Activated naive CD4-positive, alpha-beta T cell treated with anti-CD3 and anti-CD28 coated beads for 36 hours (primary cell): ENCODE results near the gene SLC47A2. TPM values are rescaled to one million over a fixed set of nuclear protein-coding genes. Genes with fewer than 3 reads are reported as not detected.

Experiments used
- CTCF ChIA-PET: fragments of 350-600 bp; sonication (Branson Sonifier 250); formaldehyde crosslinking; loops from one replicate; lab custom pipeline; 2021; ENCODE audit warnings: antibody characterized with exemption; lab: Charles Lee
- DNase-seq: peaks from one replicate; pipeline ENCODE4 v3.0.0-alpha.2; 2020
- H3K27ac Mint-ChIP-seq: one replicate; pipeline ENCODE4 v1.8.0; 2021; ENCODE audit warnings: mild to moderate bottlenecking, mixed read lengths
- H3K27me3 Mint-ChIP-seq: one replicate; pipeline ENCODE4 v1.8.0; 2021; ENCODE audit warnings: low read depth, mixed read lengths
- H3K36me3 Mint-ChIP-seq: one replicate; pipeline ENCODE4 v1.8.0; 2021; ENCODE audit warnings: low read depth, mixed read lengths
- H3K4me1 Mint-ChIP-seq: one replicate; pipeline ENCODE4 v1.8.0; 2021; ENCODE audit warnings: low read depth, mixed read lengths
- H3K4me3 Mint-ChIP-seq: one replicate; pipeline ENCODE4 v1.8.0; 2021; ENCODE audit warnings: mild to moderate bottlenecking, moderate library complexity, mixed read lengths
- H3K9me3 Mint-ChIP-seq: one replicate; pipeline ENCODE4 v1.8.0; 2021; ENCODE audit warnings: mixed read lengths
- intact Hi-C: fragments of 100-400 bp; cut with micrococcal nuclease; formaldehyde crosslinking; loops from one replicate; pipeline ENCODE4 v1.15.1; 2023
- total RNA-seq, 2 experiments: library from RNA; stranded (reverse); gene quantifications; one replicate each; pipeline ENCODE4 v1.2.3, GENCODE V29; 2021

The SLC47A2 gene
- total RNA-seq, 2 experiments from 2014 or later: not detected

DNA sequence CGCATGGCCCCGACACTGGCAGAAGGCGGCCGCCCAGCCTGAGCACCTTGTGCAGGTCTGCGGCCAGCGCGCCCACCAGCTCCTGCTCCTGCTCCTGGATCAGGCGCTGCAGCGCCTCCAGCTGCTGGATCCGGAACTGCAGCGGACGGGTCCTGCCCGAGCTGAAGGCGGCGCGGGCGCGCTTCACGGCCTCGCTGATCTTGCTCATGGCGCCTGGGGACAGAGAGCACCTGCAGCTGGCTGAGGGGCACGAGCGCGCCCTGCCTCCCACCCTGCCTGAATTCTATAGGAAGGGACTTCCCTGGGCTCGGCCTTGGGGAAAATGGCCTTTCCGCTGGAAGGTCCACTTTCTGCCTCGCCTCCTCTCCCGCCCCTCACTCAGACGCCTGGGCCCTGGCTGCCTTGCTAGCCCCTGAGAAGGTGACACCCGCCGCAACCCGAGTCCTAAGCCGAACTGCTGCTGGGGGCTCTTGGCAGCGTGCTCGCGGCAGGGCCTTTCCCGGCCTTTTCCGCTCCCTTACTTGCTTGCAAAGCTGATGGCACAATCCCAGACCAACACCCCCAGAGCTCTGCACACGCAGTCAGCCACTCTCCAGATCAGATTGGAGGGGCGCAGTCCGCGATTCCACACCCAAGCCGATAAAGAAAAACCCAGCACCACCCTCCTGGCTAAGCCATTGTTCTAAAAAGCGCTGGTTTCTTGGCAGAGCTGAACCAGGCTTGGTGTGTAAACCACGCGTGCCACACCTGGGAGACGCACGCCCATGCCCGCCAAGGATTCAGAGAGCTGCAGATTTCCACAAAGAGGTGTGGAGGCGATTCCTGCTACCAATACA lies 28.8 kb upstream of the SLC47A2 start:
- peaks cover 4% of the 10 kb centered on the region for H3K27me3 Mint-ChIP-seq
- intact Hi-C loops: loop anchor here (2.0 to 5.0 kb wide), 2 partner anchors 22 to 98 kb away; partner anchors contain the start of gene ALDH3A2
- CTCF ChIA-PET: interaction anchor here (0.7 to 2.1 kb wide), 20 partner anchors 10 to 487 kb away, joined by 3 to 21 read pairs (median 4); partner anchors contain the start of gene ALDH3A2
- H3K27ac Mint-ChIP-seq: no peak overlapping the region
- H3K4me3 Mint-ChIP-seq: peak overlapping the region; percentile 61
- H3K9me3 Mint-ChIP-seq: no peaks in the 10 kb centered on the region
- H3K4me1 Mint-ChIP-seq: peaks cover 6% of the 10 kb centered on the region
- DNase-seq: peak; percentile 94
- no peaks in the 10 kb centered on the region for H3K36me3 Mint-ChIP-seq

GRCh38 chr17:19744492-19744891 lies 28.1 kb upstream of the SLC47A2 start:
- intact Hi-C loops: loop anchor here (2.0 kb wide), 1 partner anchor 22 kb away; no protein-coding TSS in a partner anchor
- DNase-seq: no peak
- peaks cover 3% of the 10 kb centered on the region for H3K27me3 Mint-ChIP-seq

GRCh38 chr17:19743101-19744100 lies 27.0 kb upstream of the SLC47A2 start:
- no peak for DNase-seq
- H3K4me1 Mint-ChIP-seq: peaks cover 5% of the 10 kb centered on the region
- H3K36me3 Mint-ChIP-seq: no peaks in the 10 kb centered on the region
- intact Hi-C loops: loop anchor here (2.0 kb wide), 1 partner anchor 23 kb away; no protein-coding TSS in a partner anchor
- peak overlapping the region; percentile 34 for H3K4me3 Mint-ChIP-seq
- H3K27me3 Mint-ChIP-seq: no peaks in the 10 kb centered on the region
- CTCF ChIA-PET: interaction anchor here (0.6 to 1.2 kb wide), 4 partner anchors 19 to 47 kb away, joined by 3 to 5 read pairs (median 4); no protein-coding TSS in a partner anchor
- H3K9me3 Mint-ChIP-seq: no peaks in the 10 kb centered on the region
- no peak overlapping the region for H3K27ac Mint-ChIP-seq

More at GRCh38 chr17:19744492-19744891, 28.1 kb upstream of the SLC47A2 start:
- H3K27ac Mint-ChIP-seq: no peak overlapping the region
- H3K36me3 Mint-ChIP-seq: no peaks in the 10 kb centered on the region
- no peaks in the 10 kb centered on the region for H3K9me3 Mint-ChIP-seq
- H3K4me1 Mint-ChIP-seq: peaks cover 5% of the 10 kb centered on the region
- CTCF ChIA-PET: interaction anchor here (0.7 to 2.1 kb wide), 17 partner anchors 10 to 487 kb away, joined by 3 to 21 read pairs (median 3); partner anchors contain the start of gene ALDH3A2
- H3K4me3 Mint-ChIP-seq: peak overlapping the region; percentile 66

GRCh38 chr17:19742495-19742894 lies 26.1 kb upstream of the SLC47A2 start:
- DNase-seq: no peak
- Mint-ChIP-seq H3K27me3 (no peaks in the 10 kb centered on the region), H3K4me3 (no peak overlapping the region), H3K27ac (no peak overlapping the region), H3K36me3 (no peaks in the 10 kb centered on the region), H3K4me1 (peaks cover 5% of the 10 kb centered on the region), H3K9me3 (no peaks in the 10 kb centered on the region)
- intact Hi-C loops: no loop called here
- CTCF ChIA-PET: interaction anchor here (0.7 to 1.2 kb wide), 2 partner anchors 19 to 24 kb away, joined by 4 to 5 read pairs; no protein-coding TSS in a partner anchor

- Mint-ChIP-seq H3K27ac (no peak overlapping the region), H3K27me3 (no peaks in the 10 kb centered on the region), H3K4me3 (no peak overlapping the region), H3K9me3 (no peaks in the 10 kb centered on the region), H3K4me1 (peaks cover 5% of the 10 kb centered on the region), H3K36me3 (no peaks in the 10 kb centered on the region)
- intact Hi-C loops: no loop called here
- no peak for DNase-seq
- CTCF ChIA-PET: interaction anchor here (0.7 to 1.3 kb wide), 2 partner anchors 21 to 25 kb away, joined by 4 read pairs; no protein-coding TSS in a partner anchor
These were observed 25.6 kb upstream of the SLC47A2 start for GRCh38 chr17:19741832-19742457.

DNA sequence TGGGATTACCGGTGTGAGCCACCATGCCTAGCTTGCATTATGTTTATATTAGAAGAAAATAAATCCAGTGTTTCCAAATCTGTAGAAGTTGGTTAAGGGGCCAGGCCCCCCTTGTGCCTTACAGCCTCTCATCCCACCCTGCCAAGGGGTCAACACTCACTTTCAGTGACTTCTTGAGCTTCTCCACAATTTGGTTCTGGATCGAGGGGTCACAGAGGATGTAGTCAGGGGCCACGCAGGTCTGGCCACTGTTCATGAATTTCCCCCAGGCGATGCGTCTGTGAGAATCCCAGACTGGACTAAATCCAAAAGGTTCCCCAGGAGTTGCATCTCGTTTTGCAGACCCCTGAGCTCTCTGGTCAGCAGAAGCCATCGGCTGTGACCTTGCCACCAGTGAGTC lies 24.5 kb upstream of the SLC47A2 start:
- DNase-seq: no peak
- CTCF ChIA-PET: interaction anchor here (0.9 to 1.3 kb wide), 3 partner anchors 22 to 227 kb away, joined by 3 to 4 read pairs (median 3); no protein-coding TSS in a partner anchor
- Mint-ChIP-seq H3K27ac (no peak overlapping the region), H3K27me3 (no peaks in the 10 kb centered on the region), H3K36me3 (no peaks in the 10 kb centered on the region), H3K9me3 (no peaks in the 10 kb centered on the region), H3K4me3 (no peak overlapping the region), H3K4me1 (peaks cover 5% of the 10 kb centered on the region)
- intact Hi-C loops: no loop called here

DNA sequence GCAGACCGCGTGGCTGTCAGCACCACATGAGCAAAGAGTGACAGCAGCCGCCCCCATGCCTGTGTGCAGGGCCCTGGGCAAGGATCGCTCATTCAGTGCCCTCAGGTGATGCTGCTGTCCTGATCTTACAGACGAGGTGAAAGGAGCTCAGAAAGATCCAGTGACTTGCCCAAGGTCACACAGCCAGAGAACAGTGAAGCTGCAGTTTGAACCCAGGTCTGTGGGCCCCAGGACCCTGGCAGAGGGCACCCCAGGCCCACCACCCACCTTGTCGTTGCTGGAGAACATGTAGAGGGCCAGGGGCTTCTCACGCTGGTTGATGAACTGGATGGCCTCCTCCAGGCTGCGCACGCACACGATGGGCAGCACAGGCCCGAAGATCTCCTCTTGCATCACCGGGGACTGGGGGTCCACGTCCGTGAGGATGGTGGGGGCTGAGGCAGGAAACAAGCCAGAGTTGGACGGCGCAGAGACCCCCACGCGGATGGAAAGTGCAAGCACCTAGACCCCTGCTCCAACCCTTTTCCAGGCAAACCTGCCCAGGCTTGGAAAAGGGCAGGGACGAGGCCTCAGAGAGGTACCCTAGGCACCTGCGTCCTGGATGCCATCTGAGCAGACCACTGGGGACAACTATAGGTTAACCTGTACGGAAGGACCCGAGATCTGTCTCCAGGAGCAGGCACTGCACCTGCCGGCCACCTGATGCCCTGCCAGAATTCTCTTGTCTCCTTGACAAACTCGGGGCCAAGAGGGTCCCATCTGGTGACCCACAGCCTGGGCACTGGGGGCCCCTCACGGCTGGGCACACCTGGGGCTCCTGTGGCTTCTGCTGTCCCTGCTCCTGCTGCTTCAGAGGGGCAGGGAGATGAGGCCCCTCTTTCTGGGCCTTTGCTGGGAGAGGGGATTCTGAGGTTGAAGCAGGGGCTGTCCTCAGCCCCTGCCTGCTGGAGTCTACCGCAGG lies 23.1 kb upstream of the SLC47A2 start:
- no peak for DNase-seq
- no peaks in the 10 kb centered on the region for H3K27me3 Mint-ChIP-seq
- no peak overlapping the region for H3K27ac Mint-ChIP-seq
- H3K9me3 Mint-ChIP-seq: no peaks in the 10 kb centered on the region
- no peaks in the 10 kb centered on the region for H3K4me1 Mint-ChIP-seq
- no peaks in the 10 kb centered on the region for H3K36me3 Mint-ChIP-seq
- no peak overlapping the region for H3K4me3 Mint-ChIP-seq
- intact Hi-C loops: no loop called here
- CTCF ChIA-PET: no interaction called here

- no peak for DNase-seq
- Mint-ChIP-seq H3K4me1 (no peaks in the 10 kb centered on the region), H3K9me3 (no peaks in the 10 kb centered on the region), H3K4me3 (no peak overlapping the region), H3K36me3 (no peaks in the 10 kb centered on the region), H3K27me3 (no peaks in the 10 kb centered on the region), H3K27ac (no peak overlapping the region)
- intact Hi-C loops: no loop called here
- CTCF ChIA-PET: no interaction called here
These were observed 22.4 kb upstream of the SLC47A2 start for GRCh38 chr17:19738757-19739156.

DNA sequence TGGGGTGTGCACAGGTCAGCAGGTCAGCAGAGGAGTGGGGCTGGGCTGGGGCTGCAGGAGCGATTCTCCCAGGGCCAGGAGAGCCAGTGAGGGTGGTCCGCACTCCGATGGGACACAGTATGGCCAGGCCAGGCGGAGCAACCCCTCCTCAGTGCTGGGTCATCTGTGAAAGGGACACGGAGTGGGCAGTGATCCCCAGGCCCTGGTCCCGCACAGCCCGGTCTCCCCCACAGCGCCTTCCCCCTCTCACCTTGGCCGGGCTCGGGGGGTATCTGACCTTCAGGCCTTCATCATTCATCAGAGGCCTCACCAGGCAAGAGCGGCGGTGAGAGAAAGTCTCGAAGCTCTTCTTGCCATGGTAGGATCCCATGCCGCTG lies 21.7 kb upstream of the SLC47A2 start:
- H3K27me3 Mint-ChIP-seq: no peaks in the 10 kb centered on the region
- intact Hi-C loops: no loop called here
- no peak overlapping the region for H3K27ac Mint-ChIP-seq
- CTCF ChIA-PET: no interaction called here
- H3K36me3 Mint-ChIP-seq: no peaks in the 10 kb centered on the region
- DNase-seq: no peak
- H3K4me1 Mint-ChIP-seq: no peaks in the 10 kb centered on the region
- no peak overlapping the region for H3K4me3 Mint-ChIP-seq
- no peaks in the 10 kb centered on the region for H3K9me3 Mint-ChIP-seq

DNA sequence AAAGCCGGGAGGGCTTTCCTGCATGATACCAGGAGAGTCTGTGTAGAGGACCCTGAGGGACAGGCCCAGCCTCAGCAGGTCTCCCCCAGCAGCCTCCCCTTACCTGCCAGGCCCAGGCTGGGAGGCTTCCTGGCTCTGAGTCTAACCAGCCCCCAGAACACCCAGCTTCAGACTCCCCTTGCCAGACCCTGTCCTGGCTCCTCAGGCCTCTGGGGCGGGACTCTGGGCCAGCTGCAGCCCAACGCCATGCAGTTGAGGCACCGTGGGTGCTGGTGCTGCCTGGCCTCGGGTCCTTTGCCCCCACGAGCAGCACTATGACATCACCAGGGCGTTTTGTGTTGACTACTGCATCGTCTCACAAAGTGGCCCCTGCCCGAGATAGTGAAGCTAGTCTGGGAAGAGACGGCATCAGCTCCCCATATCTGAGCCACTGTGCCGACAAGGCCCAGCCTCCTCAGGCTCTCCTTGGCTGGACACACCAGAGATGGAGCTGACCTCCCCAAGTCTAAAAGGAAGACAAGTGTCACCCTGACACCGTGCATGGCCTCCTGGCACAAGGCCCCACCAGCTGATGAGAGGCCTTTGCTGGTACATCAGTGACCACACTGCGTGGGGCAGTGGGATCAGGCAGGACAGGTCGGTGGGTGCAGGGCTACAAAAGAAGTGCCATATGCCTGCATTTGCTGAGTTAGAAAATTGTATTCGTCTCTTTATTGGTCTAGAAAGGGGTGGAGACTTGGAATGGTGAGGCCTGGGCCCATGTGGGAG lies 21.1 kb upstream of the SLC47A2 start:
- CTCF ChIA-PET: no interaction called here
- H3K27me3 Mint-ChIP-seq: no peaks in the 10 kb centered on the region
- H3K9me3 Mint-ChIP-seq: no peaks in the 10 kb centered on the region

More for the DNA sequence above, 21.1 kb upstream of the SLC47A2 start:
- Mint-ChIP-seq H3K27ac (no peak overlapping the region), H3K4me3 (no peak overlapping the region), H3K4me1 (no peaks in the 10 kb centered on the region), H3K36me3 (no peaks in the 10 kb centered on the region)
- intact Hi-C loops: no loop called here
- DNase-seq: no peak
